Measurements from ENCODE around the gene TMEM217.

TMEM217 gene

DNA sequence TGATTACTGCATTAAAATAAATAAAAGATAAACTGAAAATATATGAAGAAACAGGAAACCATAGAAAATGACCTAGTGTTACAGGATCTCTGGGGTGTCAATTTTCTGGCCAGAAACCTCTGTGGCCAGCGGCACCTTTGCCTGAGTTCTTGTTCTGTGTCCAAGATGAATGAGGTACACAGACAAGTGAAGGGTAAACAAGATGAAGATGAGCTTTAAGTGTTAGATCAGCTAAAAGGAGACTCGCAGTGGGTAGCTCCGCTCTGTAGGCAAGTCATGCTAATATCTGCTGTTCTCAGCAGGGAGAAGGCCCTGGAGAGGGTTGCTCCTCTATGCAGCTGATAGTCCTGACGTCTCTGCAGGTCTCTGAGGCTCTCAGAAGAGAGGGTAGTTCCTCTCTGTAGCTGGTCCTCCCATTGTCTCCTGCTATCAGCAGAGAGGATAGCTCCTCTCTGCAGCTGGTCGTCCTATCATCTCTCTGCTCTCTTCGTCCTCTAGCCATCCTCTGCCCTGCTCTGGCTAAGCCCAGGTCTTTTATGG is 36.3 kb downstream of the TMEM217 start:
- H3K27ac ChIP-seq (ENCODE audit: insufficient read depth in 1 of 2, low read depth in 1 of 2, low read length in 2 of 2, poor library complexity in 1 of 2, severe bottlenecking in 2 of 2) = no peak overlapping the region
- CTCF ChIA-PET = interaction anchor here (0.6 to 2.4 kb wide), 7 partner anchors 12 to 203 kb away, joined by 3 to 7 read pairs (median 3); no protein-coding TSS in a partner anchor
- no peaks in the 10 kb centered on the region for H3K27me3 ChIP-seq (replicated peaks in 2 of 5; ENCODE audit: control insufficient read depth in 4 of 5, insufficient read depth in 5 of 5, low read length in 4 of 5)
- 79% methylated on average over 5 of the region's 6 CpGs for WGBS (ENCODE audit: insufficient coverage)
- no peaks in the 10 kb centered on the region for H3K36me3 ChIP-seq (ENCODE audit: control insufficient read depth in 4 of 4, insufficient read depth in 4 of 4, low read length in 3 of 4)
- peak overlapping the region; percentile 68 to 92 (median 81) for H3K4me3 ChIP-seq (ENCODE audit: control insufficient read depth in 1 of 7, extremely low read depth in 1 of 7, insufficient read depth in 4 of 7, low read depth in 2 of 7, low read length in 6 of 7)
- DNase-seq = no peak
- POLR2A ChIA-PET = interaction anchor here (0.5 to 1.6 kb wide), 4 partner anchors 25 to 77 kb away, joined by 3 to 9 read pairs (median 4); partner anchors contain the start of genes TBC1D22B and TMEM217
- H3K9me3 ChIP-seq (ENCODE audit: control extremely low read depth in 1 of 5, control insufficient read depth in 4 of 5, insufficient read depth in 2 of 5, low read depth in 1 of 5, low read length in 4 of 5) = no peaks in the 10 kb centered on the region
- peaks cover 2 to 32% (median 12%) of the 10 kb centered on the region in 4 experiments for H3K4me1 ChIP-seq (ENCODE audit: control extremely low read depth in 1 of 4, control insufficient read depth in 4 of 4, insufficient read depth in 4 of 4, low read length in 3 of 4)

DNA sequence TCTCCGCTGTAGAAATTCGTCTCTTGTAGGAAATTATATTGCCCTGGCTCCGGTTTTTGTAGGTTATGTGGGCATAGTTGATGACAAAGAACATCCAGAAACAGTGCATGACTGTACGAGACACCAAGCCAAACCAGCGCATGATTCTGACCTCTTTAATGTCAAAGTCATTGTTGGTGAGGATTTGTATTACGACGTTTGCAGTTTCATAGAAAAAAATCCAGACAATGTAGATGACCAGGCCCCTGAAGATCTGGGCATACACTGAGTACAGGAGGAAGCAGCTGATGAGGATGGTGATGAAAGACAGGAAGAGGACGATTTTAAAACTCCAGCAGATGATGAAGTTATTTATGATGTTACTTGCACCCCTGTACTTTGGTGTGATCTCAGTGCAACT is 39.4 kb downstream of the TMEM217 start:
- POLR2A ChIA-PET = no interaction called here
- WGBS (ENCODE audit: insufficient coverage) = 78% methylated on average over 8 of the region's 8 CpGs
- no peaks in the 10 kb centered on the region for H3K27me3 ChIP-seq (replicated peaks in 2 of 5; ENCODE audit: control insufficient read depth in 4 of 5, insufficient read depth in 5 of 5, low read length in 4 of 5)
- no peaks in the 10 kb centered on the region for H3K36me3 ChIP-seq (ENCODE audit: control insufficient read depth in 4 of 4, insufficient read depth in 4 of 4, low read length in 3 of 4)
- H3K27ac ChIP-seq (ENCODE audit: insufficient read depth in 1 of 2, low read depth in 1 of 2, low read length in 2 of 2, poor library complexity in 1 of 2, severe bottlenecking in 2 of 2) = no peak overlapping the region
- CTCF ChIA-PET = interaction anchor here (0.8 to 1.0 kb wide), 2 partner anchors 9 to 195 kb away, joined by 3 read pairs; no protein-coding TSS in a partner anchor
- DNase-seq = no peak
- peaks cover 2 to 32% (median 12%) of the 10 kb centered on the region in 4 experiments for H3K4me1 ChIP-seq (ENCODE audit: control extremely low read depth in 1 of 4, control insufficient read depth in 4 of 4, insufficient read depth in 4 of 4, low read length in 3 of 4)
- H3K4me3 ChIP-seq (ENCODE audit: control insufficient read depth in 1 of 7, extremely low read depth in 1 of 7, insufficient read depth in 4 of 7, low read depth in 2 of 7, low read length in 6 of 7) = no peak overlapping the region
- no peaks in the 10 kb centered on the region for H3K9me3 ChIP-seq (ENCODE audit: control extremely low read depth in 1 of 5, control insufficient read depth in 4 of 5, insufficient read depth in 2 of 5, low read depth in 1 of 5, low read length in 4 of 5)

DNA sequence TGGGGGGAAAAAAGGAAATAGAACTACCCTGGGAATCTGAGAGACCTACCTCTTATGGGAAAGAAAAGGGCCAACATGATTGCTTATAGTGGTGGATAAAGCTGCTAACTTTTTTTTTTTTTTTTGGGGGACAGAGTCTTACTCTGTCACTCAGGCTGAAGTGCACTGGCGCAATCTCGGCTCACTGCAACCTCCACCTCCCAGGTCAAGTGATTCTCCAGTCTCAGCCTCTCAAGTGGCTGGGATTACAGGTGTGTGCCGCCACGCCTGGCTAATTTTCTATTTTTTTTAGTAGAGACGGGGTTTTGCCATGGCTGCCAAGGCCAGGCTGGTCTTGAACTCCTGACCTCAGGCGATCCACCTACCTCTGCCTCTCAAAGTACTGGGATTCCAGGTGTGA is 39.9 kb downstream of the TMEM217 start:
- POLR2A ChIA-PET = no interaction called here
- 96% methylated on average over 5 of the region's 6 CpGs for WGBS (ENCODE audit: insufficient coverage)
- Histone ChIP-seq H3K4me1 (ENCODE audit: control extremely low read depth in 1 of 4, control insufficient read depth in 4 of 4, insufficient read depth in 4 of 4, low read length in 3 of 4) (peaks cover 2 to 29% (median 11%) of the 10 kb centered on the region in 4 experiments), H3K27ac (ENCODE audit: insufficient read depth in 1 of 2, low read depth in 1 of 2, low read length in 2 of 2, poor library complexity in 1 of 2, severe bottlenecking in 2 of 2) (no peak overlapping the region), H3K27me3 (replicated peaks in 2 of 5; ENCODE audit: control insufficient read depth in 4 of 5, insufficient read depth in 5 of 5, low read length in 4 of 5) (no peaks in the 10 kb centered on the region), H3K4me3 (ENCODE audit: control insufficient read depth in 1 of 7, extremely low read depth in 1 of 7, insufficient read depth in 4 of 7, low read depth in 2 of 7, low read length in 6 of 7) (no peak overlapping the region), H3K9me3 (ENCODE audit: control extremely low read depth in 1 of 5, control insufficient read depth in 4 of 5, insufficient read depth in 2 of 5, low read depth in 1 of 5, low read length in 4 of 5) (no peaks in the 10 kb centered on the region), H3K36me3 (ENCODE audit: control insufficient read depth in 4 of 4, insufficient read depth in 4 of 4, low read length in 3 of 4) (no peaks in the 10 kb centered on the region)
- no peak for DNase-seq
- CTCF ChIA-PET = interaction anchor here (1.0 kb wide), 1 partner anchor 195 kb away, joined by 3 read pairs; no protein-coding TSS in a partner anchor

DNA sequence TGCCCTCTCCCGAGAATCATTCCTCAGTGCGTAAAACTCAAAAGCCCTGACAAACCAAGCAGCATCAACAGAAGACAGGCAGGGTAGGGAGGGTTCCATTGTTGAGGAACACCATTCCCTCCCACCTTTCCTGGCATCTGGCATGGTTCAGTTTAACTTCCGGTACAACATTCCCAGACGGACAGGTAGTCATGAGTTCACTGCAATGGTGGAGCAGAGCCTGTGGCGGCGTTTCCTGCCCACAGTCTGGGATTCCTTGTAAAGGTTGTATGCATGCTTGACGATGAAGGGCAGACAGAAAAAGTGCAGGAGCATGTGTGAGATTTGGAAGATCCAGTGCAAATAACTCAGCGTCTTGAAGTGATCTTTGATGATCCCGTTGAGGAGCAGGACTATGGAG is 45.7 kb downstream of the TMEM217 start:
- Histone ChIP-seq H3K27me3 (replicated peaks in 2 of 5; ENCODE audit: control insufficient read depth in 4 of 5, insufficient read depth in 5 of 5, low read length in 4 of 5) (no peaks in the 10 kb centered on the region), H3K9me3 (ENCODE audit: control extremely low read depth in 1 of 5, control insufficient read depth in 4 of 5, insufficient read depth in 2 of 5, low read depth in 1 of 5, low read length in 4 of 5) (no peaks in the 10 kb centered on the region), H3K4me1 (ENCODE audit: control extremely low read depth in 1 of 4, control insufficient read depth in 4 of 4, insufficient read depth in 4 of 4, low read length in 3 of 4) (peaks cover 3 to 24% (median 15%) of the 10 kb centered on the region in 4 experiments), H3K27ac (ENCODE audit: insufficient read depth in 1 of 2, low read depth in 1 of 2, low read length in 2 of 2, poor library complexity in 1 of 2, severe bottlenecking in 2 of 2) (no peak overlapping the region), H3K4me3 (ENCODE audit: control insufficient read depth in 1 of 7, extremely low read depth in 1 of 7, insufficient read depth in 4 of 7, low read depth in 2 of 7, low read length in 6 of 7) (no peak overlapping the region), H3K36me3 (ENCODE audit: control insufficient read depth in 4 of 4, insufficient read depth in 4 of 4, low read length in 3 of 4) (no peaks in the 10 kb centered on the region)
- POLR2A ChIA-PET = interaction anchor here (1.1 kb wide), 1 partner anchor 183 kb away, joined by 4 read pairs; no protein-coding TSS in a partner anchor
- no peak for DNase-seq
- CTCF ChIA-PET = interaction anchor here (0.9 to 23.7 kb wide), 8 partner anchors 13 to 330 kb away, joined by 3 to 618 read pairs (median 5); partner anchors contain the start of gene PIM1
- WGBS (ENCODE audit: insufficient coverage) = 100% methylated on average over 7 of the region's 9 CpGs

DNA sequence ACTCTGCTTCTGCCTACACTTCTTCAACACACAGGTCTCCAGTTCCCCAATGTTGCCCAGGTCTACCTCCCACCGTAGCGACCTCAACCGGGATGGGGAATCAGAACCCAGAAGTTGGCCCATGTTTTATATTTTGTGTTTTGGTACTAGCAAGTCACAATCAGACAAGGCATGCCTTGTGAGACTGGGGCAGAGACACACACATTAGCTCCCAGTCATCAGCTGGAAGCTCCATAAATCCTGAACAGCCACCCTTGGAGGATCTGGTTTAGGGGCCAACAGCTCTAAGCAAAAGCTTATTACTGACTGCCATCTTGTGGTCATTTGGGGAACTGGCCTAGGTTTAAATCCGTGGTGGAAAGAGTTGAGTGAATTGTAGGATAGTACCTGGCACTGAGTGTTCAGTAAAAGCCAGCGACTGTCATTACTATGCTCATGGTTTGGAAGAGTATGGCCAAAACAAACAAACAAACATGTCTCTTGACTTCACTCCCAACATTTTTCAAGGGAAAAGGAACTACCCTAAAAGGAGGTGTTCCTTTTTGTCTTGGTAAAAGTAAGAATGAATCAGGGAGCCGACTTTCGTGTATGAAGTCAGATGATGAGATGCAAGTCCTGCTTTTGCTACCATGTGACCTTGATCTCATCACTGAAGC is 47.5 kb downstream of the TMEM217 start:
- no peaks in the 10 kb centered on the region for H3K36me3 ChIP-seq (ENCODE audit: control insufficient read depth in 4 of 4, insufficient read depth in 4 of 4, low read length in 3 of 4)
- CTCF ChIA-PET = interaction anchor here (0.7 to 23.7 kb wide), 26 partner anchors 9 to 451 kb away, joined by 3 to 618 read pairs (median 4); partner anchors contain the start of genes PIM1, PPIL1 and TBC1D22B
- POLR2A ChIA-PET = interaction anchor here (0.6 to 1.3 kb wide), 2 partner anchors 160 to 181 kb away, joined by 3 read pairs; no protein-coding TSS in a partner anchor
- H3K4me1 ChIP-seq (ENCODE audit: control extremely low read depth in 1 of 4, control insufficient read depth in 4 of 4, insufficient read depth in 4 of 4, low read length in 3 of 4) = peaks cover 4 to 42% (median 31%) of the 10 kb centered on the region in 4 experiments
- H3K27me3 ChIP-seq (replicated peaks in 2 of 5; ENCODE audit: control insufficient read depth in 4 of 5, insufficient read depth in 5 of 5, low read length in 4 of 5) = no peaks in the 10 kb centered on the region
- H3K4me3 ChIP-seq (ENCODE audit: control insufficient read depth in 1 of 7, extremely low read depth in 1 of 7, insufficient read depth in 4 of 7, low read depth in 2 of 7, low read length in 6 of 7) = no peak overlapping the region
- no peak overlapping the region for H3K27ac ChIP-seq (ENCODE audit: insufficient read depth in 1 of 2, low read depth in 1 of 2, low read length in 2 of 2, poor library complexity in 1 of 2, severe bottlenecking in 2 of 2)
- peak; percentile 74 to 86 (median 76) for DNase-seq
- no peaks in the 10 kb centered on the region for H3K9me3 ChIP-seq (ENCODE audit: control extremely low read depth in 1 of 5, control insufficient read depth in 4 of 5, insufficient read depth in 2 of 5, low read depth in 1 of 5, low read length in 4 of 5)
- 96% methylated on average over 2 of the region's 7 CpGs for WGBS (ENCODE audit: insufficient coverage)

DNA sequence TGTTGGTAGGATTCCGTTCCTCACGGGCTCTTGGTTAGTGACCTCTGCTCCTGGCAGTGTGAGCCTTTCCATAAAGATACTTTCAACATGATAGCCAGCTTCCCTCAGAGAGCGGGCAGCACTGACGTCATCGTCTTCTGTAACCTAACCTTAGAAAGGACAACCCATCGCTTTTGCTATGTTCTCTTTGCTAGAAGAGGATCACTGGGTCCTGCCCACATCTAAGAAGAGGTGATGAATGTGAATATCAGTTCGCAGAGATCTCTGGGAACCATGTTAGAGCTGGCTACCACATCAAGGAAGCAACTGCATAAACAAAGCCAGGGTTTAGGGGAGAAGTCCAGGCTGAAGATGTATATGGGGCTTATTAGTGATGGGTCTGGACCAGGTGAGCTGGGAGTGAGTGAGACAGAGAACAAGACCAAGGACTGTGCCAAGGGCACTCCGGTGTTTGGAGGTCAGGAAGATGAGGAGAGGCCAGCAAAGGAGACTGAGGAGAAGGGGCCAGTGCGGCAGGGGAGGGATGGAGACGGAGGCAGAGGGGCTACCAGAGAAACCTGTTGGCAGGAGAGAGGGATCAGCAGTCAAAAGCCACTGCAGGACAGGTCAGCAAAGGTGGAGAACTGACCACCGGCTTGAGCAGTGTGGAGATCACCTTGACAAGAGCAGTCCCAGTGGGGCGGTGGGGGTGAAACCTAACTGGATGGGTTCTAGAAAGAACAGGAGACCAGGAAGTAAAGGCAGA is 48.3 kb downstream of the TMEM217 start:
- CTCF ChIA-PET = interaction anchor here (0.7 to 23.7 kb wide), 36 partner anchors 9 to 450 kb away, joined by 3 to 618 read pairs (median 4); partner anchors contain the start of genes PIM1, PPIL1 and TBC1D22B
- Histone ChIP-seq H3K4me1 (ENCODE audit: control extremely low read depth in 1 of 4, control insufficient read depth in 4 of 4, insufficient read depth in 4 of 4, low read length in 3 of 4) (peaks cover 5 to 49% (median 39%) of the 10 kb centered on the region in 4 experiments), H3K9me3 (ENCODE audit: control extremely low read depth in 1 of 5, control insufficient read depth in 4 of 5, insufficient read depth in 2 of 5, low read depth in 1 of 5, low read length in 4 of 5) (no peaks in the 10 kb centered on the region), H3K27ac (ENCODE audit: insufficient read depth in 1 of 2, low read depth in 1 of 2, low read length in 2 of 2, poor library complexity in 1 of 2, severe bottlenecking in 2 of 2) (no peak overlapping the region), H3K27me3 (replicated peaks in 2 of 5; ENCODE audit: control insufficient read depth in 4 of 5, insufficient read depth in 5 of 5, low read length in 4 of 5) (no peaks in the 10 kb centered on the region), H3K36me3 (ENCODE audit: control insufficient read depth in 4 of 4, insufficient read depth in 4 of 4, low read length in 3 of 4) (no peaks in the 10 kb centered on the region), H3K4me3 (ENCODE audit: control insufficient read depth in 1 of 7, extremely low read depth in 1 of 7, insufficient read depth in 4 of 7, low read depth in 2 of 7, low read length in 6 of 7) (no peak overlapping the region)
- POLR2A ChIA-PET = interaction anchor here (0.6 to 2.1 kb wide), 4 partner anchors 28 to 198 kb away, joined by 3 to 8 read pairs (median 3); no protein-coding TSS in a partner anchor
- WGBS (ENCODE audit: insufficient coverage) = over 99% methylated on average over 11 of the region's 12 CpGs
- no peak for DNase-seq
